MCF 10A (cell line): ENCODE data around the gene ZDHHC22. TPM values are rescaled to one million over a fixed set of nuclear protein-coding genes. Genes with fewer than 3 reads are reported as not detected.

Source experiments
- BruUV-seq: library from RNA; stranded (reverse); fragments of 400-500 nt; replicated peaks from 2 replicates; lab custom pipeline; 2021; lab: Mats Ljungman, UMichigan
- CTCF ChIA-PET: fragments of 300-600 bp; sonication (Branson Sonifier 250); formaldehyde crosslinking; extraction: SDS; loops from one replicate; lab custom pipeline; 2021; ENCODE audit warnings: antibody characterized with exemption, inconsistent platforms; lab: Yijun Ruan, JAX
- POLR2A ChIA-PET: fragments of 300-600, 350-650 bp; sonication (Branson Sonifier 250); formaldehyde crosslinking; extraction: SDS; loops from one replicate; lab custom pipeline; 2020; ENCODE audit warnings: antibody characterized with exemption, inconsistent platforms; lab: Yijun Ruan, JAX
- DNase-seq: peaks from one replicate; pipeline ENCODE4 v3.0.0-alpha.2; 2018; ENCODE audit not compliant: unreplicated experiment
- H3K27ac Mint-ChIP-seq: one replicate; pipeline ENCODE4 v1.8.0; 2022; ENCODE audit warnings: mild to moderate bottlenecking, low read depth, mixed read lengths; ENCODE audit not compliant: unreplicated experiment
- H3K27me3 Mint-ChIP-seq: one replicate; pipeline ENCODE4 v1.8.0; 2022; ENCODE audit warnings: mixed read lengths; ENCODE audit not compliant: insufficient read depth, unreplicated experiment
- H3K36me3 Mint-ChIP-seq: one replicate; pipeline ENCODE4 v1.8.0; 2022; ENCODE audit warnings: mild to moderate bottlenecking, moderate library complexity, mixed read lengths; ENCODE audit not compliant: insufficient read depth, unreplicated experiment
- H3K4me1 Mint-ChIP-seq: one replicate; pipeline ENCODE4 v1.8.0; 2022; ENCODE audit warnings: mixed read lengths; ENCODE audit not compliant: insufficient read depth, unreplicated experiment
- H3K4me3 Mint-ChIP-seq: one replicate; pipeline ENCODE4 v1.8.0; 2022; ENCODE audit warnings: mild to moderate bottlenecking, moderate library complexity, mixed read lengths; ENCODE audit not compliant: unreplicated experiment
- H3K9me3 Mint-ChIP-seq: one replicate; pipeline ENCODE4 v1.8.0; 2022; ENCODE audit warnings: mixed read lengths; ENCODE audit not compliant: unreplicated experiment
- CTCF ChIP-seq: fragments of 200-600 bp; IDR thresholded peaks from one replicate; pipeline ENCODE4 v1.8.0; 2022; ENCODE audit warnings: antibody characterized with exemption, mild to moderate bottlenecking; ENCODE audit not compliant: unreplicated experiment
- intact Hi-C: fragments of 100-400 bp; cut with micrococcal nuclease; formaldehyde crosslinking; loops from 2 replicates; pipeline ENCODE4 v1.14.1; 2022
- total RNA-seq: library from RNA; stranded (reverse); gene quantifications from 2 replicates; pipeline ENCODE4 v1.2.3, GENCODE V29; 2022

Gene ZDHHC22
- total RNA-seq, 1 experiment from 2014 or later, result not detected

- H3K4me1 Mint-ChIP-seq, result peaks cover 32% of the 10 kb centered on the region
- POLR2A ChIA-PET, result interaction anchor here (0.6 to 4.2 kb wide), 20 partner anchors 8 to 466 kb away, joined by 3 to 54 read pairs (median 6); partner anchors contain the start of genes CIPC and GSTZ1
Observed at GRCh38 chr14:77123381-77124325, 17.9 kb downstream of the ZDHHC22 start.

DNA sequence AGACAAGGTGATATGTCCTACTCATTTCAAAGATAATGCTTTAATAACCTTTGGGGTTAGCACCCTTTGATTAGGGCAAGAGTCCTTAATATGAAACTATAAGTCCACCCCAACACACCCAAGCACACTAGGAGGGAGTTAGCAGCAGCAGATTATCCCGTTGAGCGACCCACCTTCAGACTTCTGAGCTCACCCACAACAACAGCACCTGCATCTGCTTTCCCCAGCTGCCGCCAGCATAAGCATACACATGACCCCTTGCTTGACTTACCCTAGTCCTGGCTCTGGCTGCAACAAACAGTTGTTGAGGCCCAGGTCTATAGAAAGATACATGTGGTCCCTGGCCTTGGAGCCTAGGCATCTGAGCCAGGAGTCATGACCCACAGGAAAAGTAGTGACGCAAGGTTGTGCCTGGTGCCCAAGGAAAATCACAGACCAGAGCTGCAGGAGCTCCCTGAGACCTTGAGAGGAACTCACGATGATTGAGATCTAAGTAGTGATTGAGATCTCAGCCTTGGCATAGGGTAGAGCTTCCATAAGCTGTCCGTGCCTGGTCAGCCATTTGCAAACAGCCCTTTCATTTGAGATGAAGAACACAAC is 19.0 kb downstream of the ZDHHC22 start:
- H3K27me3 Mint-ChIP-seq, result no peaks in the 10 kb centered on the region
- H3K4me3 Mint-ChIP-seq, result no peak overlapping the region

More at GRCh38 chr14:77123381-77124325, 17.9 kb downstream of the ZDHHC22 start:
- peaks cover 40% of the 10 kb centered on the region for H3K36me3 Mint-ChIP-seq
- TF ChIP-seq CTCF, result no peak
- H3K27ac Mint-ChIP-seq, result peak overlapping the region; percentile 71
- H3K9me3 Mint-ChIP-seq, result no peaks in the 10 kb centered on the region
- DNase-seq, result peak; percentile 94
- CTCF ChIA-PET, result interaction anchor here (0.8 to 3.3 kb wide), 11 partner anchors 13 to 249 kb away, joined by 3 to 18 read pairs (median 5); partner anchors contain the start of gene CIPC
- no TSS peak for BruUV-seq
- intact Hi-C loops, result no loop called here
- H3K27me3 Mint-ChIP-seq, result no peaks in the 10 kb centered on the region
- no peak overlapping the region for H3K4me3 Mint-ChIP-seq

GRCh38 chr14:77120771-77121743 is 20.5 kb downstream of the ZDHHC22 start:
- Mint-ChIP-seq H3K27ac (peak overlapping the region; percentile 82), H3K36me3 (peaks cover 52% of the 10 kb centered on the region), H3K4me3 (no peak overlapping the region), H3K9me3 (no peaks in the 10 kb centered on the region), H3K27me3 (no peaks in the 10 kb centered on the region), H3K4me1 (peaks cover 20% of the 10 kb centered on the region)
- ChIA-PET CTCF (interaction anchor here (0.5 kb wide), 1 partner anchor 52 kb away, joined by 4 read pairs; no protein-coding TSS in a partner anchor), POLR2A (interaction anchor here (2.8 to 4.2 kb wide), 3 partner anchors 8 to 203 kb away, joined by 9 to 54 read pairs (median 12); partner anchors contain the start of gene CIPC)
- DNase-seq, result no peak
- no peak for TF ChIP-seq CTCF
- BruUV-seq, result no TSS peak
- intact Hi-C loops, result no loop called here

More for the DNA sequence above, 19.0 kb downstream of the ZDHHC22 start:
- no peak for TF ChIP-seq CTCF
- Mint-ChIP-seq H3K4me1 (peaks cover 25% of the 10 kb centered on the region), H3K9me3 (no peaks in the 10 kb centered on the region), H3K27ac (peak overlapping the region; percentile 71), H3K36me3 (peaks cover 50% of the 10 kb centered on the region)
- ChIA-PET POLR2A (interaction anchor here (0.7 to 4.2 kb wide), 12 partner anchors 9 to 237 kb away, joined by 3 to 54 read pairs (median 6); partner anchors contain the start of genes CIPC and GSTZ1), CTCF (interaction anchor here (1.8 to 3.3 kb wide), 3 partner anchors 12 to 248 kb away, joined by 5 to 18 read pairs (median 6); partner anchors contain the start of gene CIPC)
- intact Hi-C loops, result no loop called here
- BruUV-seq, result no TSS peak
- DNase-seq, result no peak
